ENCODE measurements around the gene STK33.

The STK33 gene

DNA sequence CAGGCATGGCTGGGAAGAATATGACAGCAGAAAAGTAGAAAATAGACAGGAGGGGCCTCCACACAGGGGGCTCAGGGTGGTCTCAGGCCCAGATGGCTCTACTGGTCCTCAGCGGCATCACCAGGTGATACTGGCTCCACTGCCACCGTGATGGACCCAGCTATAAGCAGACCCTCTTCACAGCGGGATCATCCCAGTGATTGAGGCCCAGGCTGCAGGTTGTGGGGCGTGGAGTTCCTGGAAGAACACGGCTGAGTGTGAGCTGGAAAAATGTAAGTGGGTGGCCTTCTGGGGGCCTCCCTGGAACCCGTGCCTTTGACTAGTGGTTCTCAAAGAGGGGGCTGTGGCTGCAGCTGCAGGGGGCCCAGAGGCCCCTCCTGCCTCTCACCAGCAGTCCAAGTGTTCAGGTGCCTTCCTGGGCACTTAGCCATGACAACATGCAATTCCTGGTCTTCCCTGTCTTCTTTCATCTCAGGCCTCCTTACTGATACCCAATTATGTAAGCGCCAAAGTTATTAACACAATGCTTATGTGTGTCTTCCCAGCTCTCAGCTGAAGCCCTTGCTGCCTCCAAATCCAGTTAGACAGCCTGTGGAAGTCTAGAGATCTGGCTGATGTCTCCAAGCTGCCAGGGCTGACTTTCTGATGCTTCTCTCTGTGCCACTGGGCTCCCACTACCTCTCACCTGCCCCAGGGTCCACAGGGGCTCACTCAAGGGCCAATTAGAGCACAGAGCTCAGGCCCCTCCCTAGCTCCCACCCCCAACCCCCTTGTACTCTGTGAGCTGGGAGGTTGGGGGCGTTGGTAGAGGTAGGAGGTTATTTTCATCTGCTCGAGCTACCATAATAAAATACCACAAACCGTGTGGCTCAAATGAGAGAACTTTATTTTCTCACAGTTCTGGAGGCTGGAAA lies 220.3 kb downstream of the STK33 start:
- no peak for DNase-seq (ENCODE audit: low read depth)

DNA sequence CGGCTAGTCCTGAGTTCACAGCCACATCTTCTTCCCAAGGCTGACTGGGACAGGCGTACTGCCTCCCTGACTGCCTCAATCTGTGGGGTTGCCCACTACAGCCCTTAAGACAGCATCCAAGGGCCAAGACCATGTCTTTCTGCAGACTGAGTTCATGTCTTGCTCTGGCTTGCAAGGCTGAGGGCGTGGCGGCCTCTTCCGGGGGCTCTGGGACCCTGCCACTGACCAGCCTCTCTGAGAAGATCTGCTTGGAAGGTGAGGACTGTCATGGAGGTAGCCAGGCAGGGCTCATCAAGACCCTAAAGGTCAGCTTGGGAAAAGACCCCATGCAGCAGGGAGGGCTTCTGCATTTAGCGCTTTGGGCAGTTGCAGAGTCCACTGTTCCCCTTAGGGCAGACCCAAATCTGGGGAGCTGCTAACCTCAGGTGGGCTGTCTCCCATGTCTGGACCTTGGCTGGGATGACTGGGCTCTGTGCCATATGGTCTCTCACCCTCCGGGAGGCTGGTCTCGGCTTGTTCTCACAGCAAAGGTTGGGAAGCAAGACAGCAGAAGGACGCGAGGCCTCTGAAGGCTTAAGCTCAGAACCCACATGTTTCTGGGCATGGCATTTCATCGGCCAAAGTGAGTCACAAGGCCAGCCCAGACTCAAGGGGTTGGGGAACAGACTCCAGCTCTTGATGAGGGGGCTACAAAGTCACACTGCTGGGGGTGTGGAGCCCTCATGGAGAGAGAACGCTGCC lies 221.2 kb downstream of the STK33 start:
- no peak for DNase-seq (ENCODE audit: low read depth)

- no peak for DNase-seq (ENCODE audit: low read depth)
These were observed 222.5 kb downstream of the STK33 start for GRCh38 chr11:8371516-8371884.

DNA sequence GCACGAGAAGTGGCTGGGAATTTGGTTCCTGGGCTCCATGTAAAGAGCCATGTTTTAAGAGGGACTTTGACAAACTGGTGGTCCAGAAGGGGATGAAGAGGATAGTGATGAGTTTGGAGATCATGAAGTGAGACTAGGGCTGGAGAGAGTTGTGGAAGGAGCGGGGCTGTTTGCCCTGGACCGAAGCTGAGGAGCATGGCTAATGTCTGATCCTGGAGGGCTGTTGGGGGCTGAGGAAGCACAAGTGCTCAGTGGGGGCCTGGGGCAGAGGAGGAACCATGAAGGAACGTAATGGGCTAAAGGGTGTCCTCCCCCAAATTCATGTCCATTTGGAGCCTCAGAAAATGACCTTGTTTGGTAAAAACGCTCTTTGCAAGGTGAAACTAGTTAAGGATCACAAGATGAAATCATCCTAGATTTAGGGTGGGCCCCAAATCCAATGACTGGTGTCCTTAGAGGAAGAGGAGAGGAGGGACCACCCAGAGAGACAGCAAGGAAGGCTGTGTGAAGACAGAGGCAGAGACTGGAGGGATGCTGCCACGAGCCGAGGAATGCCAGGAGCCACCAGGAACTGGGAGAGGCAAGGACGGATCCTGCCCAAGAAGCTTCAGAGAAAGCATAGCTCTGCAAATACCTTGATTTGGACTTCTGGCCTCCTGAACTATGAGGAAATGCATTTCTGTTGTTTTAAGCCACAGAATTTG lies 223.1 kb downstream of the STK33 start:
- DNase-seq (ENCODE audit: low read depth): no peak

GRCh38 chr11:8369592-8370205 lies 224.3 kb downstream of the STK33 start:
- DNase-seq (ENCODE audit: low read depth): no peak

DNA sequence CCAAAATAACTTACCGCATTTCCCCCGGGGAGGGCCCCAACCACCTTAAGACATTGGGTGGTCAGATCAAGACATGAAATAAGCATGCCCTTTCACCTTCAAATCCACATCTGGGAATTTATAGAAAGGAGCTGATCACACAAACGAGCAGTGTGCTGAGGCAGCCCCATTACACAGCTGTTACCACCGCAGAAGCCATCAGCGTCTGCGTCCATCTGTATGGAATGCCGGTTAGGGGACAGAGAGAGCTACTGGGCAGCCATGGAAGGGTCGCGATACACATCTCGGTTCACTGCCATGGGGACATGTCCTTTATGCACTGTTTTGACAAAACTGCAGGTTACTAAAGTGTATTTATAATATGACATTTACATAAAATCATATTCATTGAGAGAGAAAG lies 225.3 kb downstream of the STK33 start:
- DNase-seq (ENCODE audit: low read depth): no peak

DNA sequence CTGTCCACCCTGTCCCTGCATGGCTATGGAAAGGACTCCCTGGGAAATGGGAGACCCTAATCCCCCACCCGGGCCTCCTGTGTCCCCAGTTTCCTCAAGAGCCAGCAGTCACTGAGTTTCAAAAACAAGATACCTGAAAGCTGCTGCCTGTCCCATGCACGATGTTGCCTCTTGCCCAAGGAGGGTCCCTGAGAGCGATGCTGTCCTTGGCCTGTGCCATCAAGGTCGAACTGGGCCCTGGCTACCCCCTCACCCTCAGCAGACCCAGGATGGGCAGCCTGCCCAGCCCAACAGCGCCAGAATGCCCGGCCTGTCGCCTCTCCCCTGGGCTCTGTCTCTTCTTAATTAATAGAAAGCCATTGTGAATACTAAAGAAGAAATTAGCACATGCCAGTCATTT lies 225.8 kb downstream of the STK33 start:
- no peak for DNase-seq (ENCODE audit: low read depth)

DNA sequence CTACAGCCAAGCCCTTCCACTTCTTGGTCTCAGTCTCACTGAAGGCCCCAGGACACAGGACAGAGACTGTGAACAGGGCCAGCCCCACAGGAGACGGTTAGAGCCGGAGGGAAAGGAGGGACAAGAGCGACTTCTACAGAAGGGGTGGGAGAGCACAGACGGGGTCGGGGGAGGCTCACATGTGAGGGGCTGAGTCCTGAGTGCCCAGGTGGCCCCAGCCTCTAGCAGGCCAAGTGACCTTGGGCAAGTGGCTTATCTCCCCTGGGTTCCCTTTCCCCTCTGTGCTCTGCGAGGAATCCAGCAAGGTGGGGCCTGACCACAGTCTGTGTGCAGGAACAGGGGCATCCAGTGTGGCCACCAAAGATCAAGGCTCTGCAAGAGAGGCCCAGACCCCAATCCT lies 227.7 kb downstream of the STK33 start:
- DNase-seq (ENCODE audit: low read depth): no peak

DNA sequence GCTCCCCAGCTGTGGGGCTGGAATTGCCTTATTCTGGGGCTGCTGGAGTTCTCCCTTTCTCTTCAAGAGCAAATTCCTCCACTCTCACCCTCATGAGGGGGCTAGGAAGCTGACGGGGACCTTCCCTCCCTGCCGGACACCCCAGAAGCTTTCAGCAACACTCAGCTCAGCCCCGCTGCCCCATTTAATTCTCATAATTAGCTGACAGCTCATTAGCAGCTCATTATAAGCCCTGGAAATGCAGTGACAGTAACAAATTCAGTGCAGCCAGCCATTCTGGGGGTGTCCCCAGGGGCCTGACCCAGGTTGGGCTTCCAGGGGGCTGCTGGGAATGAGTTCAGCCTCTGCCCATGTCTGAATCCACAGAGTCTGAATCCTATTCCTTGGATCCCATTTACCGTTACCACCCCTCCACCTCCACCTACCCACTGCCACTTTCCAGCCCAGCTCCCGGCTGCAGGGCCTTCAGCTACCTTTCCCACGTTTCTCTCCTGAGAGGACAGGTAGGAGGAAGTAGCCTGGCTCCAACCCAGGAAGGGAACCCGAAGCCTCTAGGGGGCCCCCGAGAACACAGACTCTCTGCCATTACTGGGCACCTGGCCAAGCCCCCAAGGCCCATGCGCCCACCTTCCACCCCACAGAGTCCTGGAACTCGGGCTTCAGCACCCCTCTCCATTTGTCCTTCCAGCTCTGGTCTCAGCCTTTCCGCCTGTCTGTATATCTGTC lies 228.6 kb downstream of the STK33 start:
- DNase-seq (ENCODE audit: low read depth): no peak

- no peak for DNase-seq (ENCODE audit: low read depth)
These were observed 230.1 kb downstream of the STK33 start for GRCh38 chr11:8363921-8364320.

- no peak for DNase-seq (ENCODE audit: low read depth)
These were observed 231.1 kb downstream of the STK33 start for GRCh38 chr11:8362899-8363298.

GRCh38 chr11:8362491-8362890 lies 231.5 kb downstream of the STK33 start:
- no peak for DNase-seq (ENCODE audit: low read depth)

GRCh38 chr11:8361664-8362210 lies 232.3 kb downstream of the STK33 start:
- DNase-seq (ENCODE audit: low read depth): no peak

- no peak for DNase-seq (ENCODE audit: low read depth)
These were observed 232.8 kb downstream of the STK33 start for GRCh38 chr11:8361206-8361605.

GRCh38 chr11:8360086-8360828 lies 233.8 kb downstream of the STK33 start:
- no peak for DNase-seq (ENCODE audit: low read depth)

GRCh38 chr11:8359521-8359920 lies 234.5 kb downstream of the STK33 start:
- DNase-seq (ENCODE audit: low read depth): no peak

DNA sequence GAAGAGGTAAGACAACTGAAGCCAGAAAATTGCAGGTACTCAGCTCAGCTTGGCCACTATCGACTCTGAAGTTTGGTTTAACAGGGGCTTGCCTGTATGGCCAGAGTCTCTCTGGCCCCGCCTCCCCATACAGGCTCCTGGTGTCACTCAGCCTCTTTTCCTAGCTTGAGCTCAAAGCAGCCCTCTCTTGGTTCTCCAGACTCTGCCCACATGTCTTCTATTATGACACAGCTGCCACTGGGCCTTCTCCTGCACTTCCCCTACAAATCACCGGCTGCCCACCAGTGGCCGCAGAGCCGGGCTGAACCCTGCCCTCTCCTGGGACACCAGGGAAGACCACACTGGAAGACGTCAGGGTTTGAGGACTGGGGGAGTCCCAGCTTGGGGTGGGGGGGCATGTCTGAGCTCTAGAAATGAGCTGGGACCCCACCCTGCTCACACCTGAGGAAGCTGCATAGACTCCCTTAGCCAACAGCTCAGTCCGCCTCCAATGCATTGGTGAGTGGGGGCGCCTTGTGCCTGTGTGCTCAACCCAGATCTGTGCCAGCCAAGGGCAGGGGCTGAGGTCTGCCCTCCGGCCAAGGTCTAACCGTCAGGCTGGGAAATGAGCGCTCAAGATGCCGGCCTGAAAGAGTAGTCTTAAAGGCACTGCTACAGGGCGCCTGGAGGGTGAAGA lies 236.0 kb downstream of the STK33 start:
- no peak for DNase-seq (ENCODE audit: low read depth)

GRCh38 chr11:8357505-8357888 lies 236.5 kb downstream of the STK33 start:
- DNase-seq (ENCODE audit: low read depth): no peak

DNA sequence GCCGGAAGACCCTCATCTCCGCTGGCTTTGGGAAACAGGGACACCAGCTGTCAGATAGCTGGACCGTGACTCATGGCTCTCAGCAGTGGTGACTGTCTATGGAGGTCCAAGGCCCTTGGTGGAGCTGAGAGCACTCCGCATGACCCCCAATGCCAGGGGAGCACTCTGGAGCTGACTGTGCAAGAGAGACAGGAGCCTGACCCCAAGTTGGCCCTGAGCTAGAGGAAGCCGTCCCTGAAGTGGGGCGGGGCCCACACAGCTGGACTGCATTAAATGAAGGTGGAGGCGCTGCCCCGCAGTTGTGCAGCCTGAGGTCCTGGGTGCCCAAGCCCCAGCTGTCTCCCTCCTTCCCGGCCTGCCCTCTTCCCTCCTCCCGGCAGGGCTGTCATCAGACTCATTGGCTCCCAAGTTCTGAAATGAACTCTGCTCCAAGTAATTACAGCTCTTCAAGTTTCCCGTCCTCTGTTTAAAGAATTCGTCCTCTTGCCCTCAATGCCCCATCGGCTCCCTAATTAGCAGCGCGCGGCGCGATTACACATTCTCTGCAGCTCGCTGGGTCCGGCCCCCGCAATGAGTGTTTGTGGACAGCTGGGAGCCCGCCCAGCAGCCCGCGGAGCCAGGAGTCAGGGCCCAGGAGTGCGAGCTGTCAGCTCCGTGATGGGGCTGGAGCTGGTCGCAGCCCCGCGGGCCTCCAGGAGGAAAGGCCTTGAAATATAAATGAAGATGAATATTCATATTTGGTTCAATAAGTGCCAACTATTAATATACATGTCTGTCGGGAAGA lies 237.1 kb downstream of the STK33 start:
- DNase-seq (ENCODE audit: low read depth): no peak
